T-helper 2 cell treated with Interferon-gamma antibody and Interleukin-4, amounts not matched to agents 5 μg/mL and 100 μg/mL, for 36 hours (primary cell): ENCODE data around the gene LIMCH1.

Experiments
- DNase-seq: peaks from one replicate; pipeline ENCODE4 v3.0.0; 2021; ENCODE audit warnings: low spot score
- H3K27ac Mint-ChIP-seq: one replicate; pipeline ENCODE4 v1.8.0; 2021; ENCODE audit warnings: mild to moderate bottlenecking, mixed read lengths
- H3K27me3 Mint-ChIP-seq: one replicate; pipeline ENCODE4 v1.8.0; 2021; ENCODE audit warnings: low read depth, mixed read lengths
- H3K36me3 Mint-ChIP-seq: one replicate; pipeline ENCODE4 v1.8.0; 2021; ENCODE audit warnings: low read depth, mixed read lengths
- H3K4me1 Mint-ChIP-seq: one replicate; pipeline ENCODE4 v1.8.0; 2021; ENCODE audit warnings: low read depth, mixed read lengths
- H3K4me3 Mint-ChIP-seq: one replicate; pipeline ENCODE4 v1.8.0; 2022; ENCODE audit warnings: mild to moderate bottlenecking, moderate library complexity, mixed read lengths
- H3K9me3 Mint-ChIP-seq: one replicate; pipeline ENCODE4 v1.8.0; 2021; ENCODE audit warnings: mixed read lengths

Gene LIMCH1

DNA sequence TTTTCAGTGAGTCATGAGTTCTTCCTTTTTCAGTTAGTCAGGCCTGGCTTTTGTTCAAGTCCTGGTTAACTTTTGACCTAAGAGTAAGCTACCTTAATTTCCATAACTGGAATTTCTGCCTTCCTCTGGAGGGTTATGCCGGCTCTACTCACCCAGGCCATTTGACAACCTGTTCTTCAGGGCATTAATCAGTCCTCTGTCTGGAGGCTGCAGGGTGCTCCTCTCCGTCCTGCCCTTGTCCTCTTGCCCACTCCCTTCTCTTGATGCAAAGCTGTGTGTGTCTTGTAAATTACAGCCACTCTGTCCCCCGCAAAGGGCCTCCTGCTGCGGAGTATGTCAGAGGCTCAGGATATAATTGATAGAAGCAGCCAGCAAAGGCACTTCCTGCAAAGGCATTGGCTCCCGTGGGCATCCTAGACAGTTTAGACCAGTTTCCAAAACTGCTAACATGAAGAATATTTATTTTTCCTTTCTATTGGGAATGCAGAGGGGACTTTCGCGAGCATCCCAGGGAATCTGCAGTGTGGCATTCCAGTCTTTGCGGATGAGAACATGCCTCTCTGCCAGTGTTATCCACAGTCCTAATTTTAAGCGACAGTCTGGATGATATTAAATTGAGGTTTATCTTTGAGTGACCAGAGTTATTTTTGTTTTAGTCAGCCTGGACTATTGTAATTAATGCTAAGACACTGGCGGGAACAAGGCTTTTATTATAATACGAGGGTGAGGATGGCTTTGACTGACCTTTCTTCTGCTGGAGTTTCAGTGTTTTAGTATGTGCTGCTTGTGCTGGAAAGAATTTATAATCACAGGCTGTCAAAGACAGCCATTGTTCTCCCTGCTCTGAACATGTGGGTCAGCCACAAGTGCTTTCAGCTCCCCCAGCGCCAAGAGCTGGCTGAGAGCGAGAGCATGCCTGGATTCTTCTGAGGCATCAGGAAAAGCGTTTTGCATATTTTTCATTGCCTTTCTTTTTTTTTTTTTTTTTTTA is 74.2 kb downstream of the LIMCH1 start:
- H3K9me3 Mint-ChIP-seq: no peaks in the 10 kb centered on the region
- H3K4me3 Mint-ChIP-seq: no peak overlapping the region
- no peaks in the 10 kb centered on the region for H3K4me1 Mint-ChIP-seq
- no peaks in the 10 kb centered on the region for H3K27me3 Mint-ChIP-seq
- no peak for DNase-seq
- H3K27ac Mint-ChIP-seq: no peak overlapping the region
- H3K36me3 Mint-ChIP-seq: no peaks in the 10 kb centered on the region

DNA sequence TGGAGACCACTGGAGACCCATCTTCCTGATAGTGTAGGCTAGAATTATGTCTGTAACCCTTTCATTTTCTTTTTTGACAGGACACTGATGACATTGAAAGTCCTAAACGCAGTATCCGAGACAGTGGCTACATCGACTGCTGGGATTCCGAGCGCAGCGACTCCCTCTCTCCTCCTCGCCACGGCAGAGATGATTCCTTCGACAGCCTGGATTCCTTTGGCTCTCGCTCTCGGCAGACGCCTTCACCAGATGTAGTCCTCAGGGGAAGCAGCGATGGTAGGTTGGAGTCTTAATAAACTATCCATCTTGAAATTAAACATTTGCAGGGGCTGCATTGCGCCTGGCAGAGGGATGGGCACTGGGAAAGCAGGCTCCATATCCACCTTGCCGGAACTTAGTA is 75.4 kb downstream of the LIMCH1 start:
- no peak for DNase-seq
- no peaks in the 10 kb centered on the region for H3K9me3 Mint-ChIP-seq
- no peaks in the 10 kb centered on the region for H3K27me3 Mint-ChIP-seq
- no peak overlapping the region for H3K4me3 Mint-ChIP-seq
- no peaks in the 10 kb centered on the region for H3K4me1 Mint-ChIP-seq
- H3K36me3 Mint-ChIP-seq: no peaks in the 10 kb centered on the region
- no peak overlapping the region for H3K27ac Mint-ChIP-seq

DNA sequence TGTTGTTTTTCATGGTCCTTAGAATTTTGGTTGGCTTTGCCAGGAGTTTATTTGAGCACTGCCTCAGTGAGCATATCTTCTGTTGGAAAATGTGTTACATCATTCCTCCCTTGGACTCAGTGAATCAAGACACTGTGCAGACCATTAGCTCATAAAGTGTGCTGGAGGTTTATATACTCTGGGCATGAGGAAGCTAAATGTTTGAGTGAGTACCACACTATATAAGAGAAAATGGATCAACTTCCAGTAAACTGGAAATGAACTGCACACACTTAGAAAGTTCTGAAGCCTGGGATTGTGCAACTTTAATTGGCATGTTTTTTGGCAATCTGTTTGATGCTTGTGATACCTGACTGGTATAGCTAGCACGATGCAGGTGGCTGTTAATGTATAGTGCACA is 75.9 kb downstream of the LIMCH1 start:
- DNase-seq: no peak
- Mint-ChIP-seq H3K4me1 (no peaks in the 10 kb centered on the region), H3K27ac (no peak overlapping the region), H3K9me3 (no peaks in the 10 kb centered on the region), H3K27me3 (no peaks in the 10 kb centered on the region), H3K36me3 (no peaks in the 10 kb centered on the region), H3K4me3 (no peak overlapping the region)

DNA sequence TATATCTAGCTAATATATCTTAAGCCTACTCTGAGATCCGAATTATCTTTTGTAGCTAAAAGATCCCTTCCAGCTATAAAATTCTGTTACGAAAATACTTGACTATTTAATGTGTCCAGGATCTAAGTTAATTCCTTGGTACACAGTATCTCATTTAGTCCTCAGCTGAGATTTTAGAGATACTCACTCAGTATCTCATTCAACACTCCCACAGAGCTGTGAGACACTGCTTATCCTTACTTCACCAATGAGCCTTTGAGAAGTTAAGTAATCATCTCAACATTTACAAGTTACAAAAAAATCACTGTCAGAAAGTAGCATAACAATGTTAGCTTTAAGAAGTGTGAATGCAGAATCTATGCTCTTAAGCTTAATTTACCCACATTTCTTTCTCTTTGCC is 76.6 kb downstream of the LIMCH1 start:
- Mint-ChIP-seq H3K4me1 (no peaks in the 10 kb centered on the region), H3K27ac (no peak overlapping the region), H3K36me3 (no peaks in the 10 kb centered on the region), H3K9me3 (no peaks in the 10 kb centered on the region), H3K4me3 (no peak overlapping the region), H3K27me3 (no peaks in the 10 kb centered on the region)
- no peak for DNase-seq

DNA sequence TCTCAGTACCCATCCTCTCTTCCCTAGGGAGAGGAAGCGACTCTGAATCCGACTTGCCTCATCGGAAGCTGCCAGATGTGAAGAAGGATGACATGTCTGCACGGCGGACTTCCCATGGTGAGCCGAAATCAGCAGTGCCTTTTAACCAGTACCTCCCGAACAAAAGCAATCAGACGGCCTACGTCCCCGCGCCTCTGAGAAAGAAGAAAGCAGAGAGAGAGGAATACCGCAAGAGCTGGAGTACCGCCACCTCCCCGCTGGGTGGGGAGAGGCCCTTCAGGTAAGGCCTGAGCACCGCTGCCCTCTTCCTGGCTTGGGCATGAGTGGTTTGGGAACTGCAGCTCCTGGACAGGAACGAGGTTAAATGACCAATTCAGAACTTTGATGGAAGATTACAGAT is 81.2 kb downstream of the LIMCH1 start:
- no peaks in the 10 kb centered on the region for H3K36me3 Mint-ChIP-seq
- no peaks in the 10 kb centered on the region for H3K27me3 Mint-ChIP-seq
- no peak overlapping the region for H3K4me3 Mint-ChIP-seq
- H3K27ac Mint-ChIP-seq: no peak overlapping the region
- DNase-seq: no peak
- H3K9me3 Mint-ChIP-seq: no peaks in the 10 kb centered on the region
- H3K4me1 Mint-ChIP-seq: no peaks in the 10 kb centered on the region

DNA sequence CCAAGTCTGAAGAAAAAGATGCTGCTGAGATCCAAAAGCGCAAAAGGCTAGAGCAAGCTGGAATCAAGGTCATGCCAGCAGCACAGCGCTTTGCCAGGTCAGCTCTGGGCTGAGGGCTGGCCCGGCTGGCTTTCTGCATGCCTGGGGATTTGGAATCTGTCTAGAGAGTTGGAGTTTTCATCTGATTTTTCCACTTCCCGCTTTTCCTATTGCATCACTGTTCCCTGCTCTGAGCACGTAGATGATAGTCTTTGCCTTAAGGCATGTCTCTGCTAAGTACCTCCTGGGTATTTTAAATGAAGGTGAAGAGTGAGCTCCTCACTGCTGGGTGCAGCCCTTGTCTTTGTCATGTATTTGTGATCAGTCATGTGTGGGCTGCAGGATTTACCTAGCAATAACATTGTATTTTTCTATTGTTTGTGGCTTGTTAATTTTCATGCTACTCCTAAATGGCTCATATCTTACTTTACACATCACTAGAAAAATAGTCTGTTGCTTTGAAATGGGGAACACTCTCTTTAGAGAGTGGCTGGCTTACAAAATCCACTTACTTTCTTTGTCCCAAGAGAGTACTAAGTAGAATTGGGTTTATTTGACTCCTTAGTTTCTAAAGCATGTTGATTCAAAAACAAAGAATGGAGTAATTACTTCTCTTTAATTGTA is 82.8 kb downstream of the LIMCH1 start:
- DNase-seq: no peak
- Mint-ChIP-seq H3K27ac (no peak overlapping the region), H3K9me3 (no peaks in the 10 kb centered on the region), H3K36me3 (no peaks in the 10 kb centered on the region), H3K4me3 (no peak overlapping the region), H3K4me1 (no peaks in the 10 kb centered on the region), H3K27me3 (no peaks in the 10 kb centered on the region)

DNA sequence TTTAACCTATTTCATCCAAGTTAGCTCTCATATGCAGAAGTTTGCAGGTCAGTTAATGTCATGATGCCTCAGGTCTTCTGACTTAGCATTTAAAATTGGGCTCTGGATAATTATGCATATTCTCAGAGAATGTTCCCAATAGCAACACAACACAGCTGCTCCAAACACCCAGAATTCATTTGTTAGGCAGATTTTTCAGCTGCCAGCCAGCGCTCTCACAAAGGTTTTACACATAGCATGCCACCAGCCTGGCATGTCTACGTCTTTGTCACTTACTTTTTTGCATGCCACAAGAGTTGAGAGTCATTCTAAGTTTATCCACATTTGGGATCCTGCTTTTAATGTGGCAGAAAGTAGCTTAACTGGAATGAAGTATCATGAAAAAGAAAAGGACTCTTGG is 84.8 kb downstream of the LIMCH1 start:
- H3K4me3 Mint-ChIP-seq: no peak overlapping the region
- no peak for DNase-seq
- H3K4me1 Mint-ChIP-seq: no peaks in the 10 kb centered on the region
- H3K9me3 Mint-ChIP-seq: no peaks in the 10 kb centered on the region
- no peak overlapping the region for H3K27ac Mint-ChIP-seq
- no peaks in the 10 kb centered on the region for H3K36me3 Mint-ChIP-seq
- no peaks in the 10 kb centered on the region for H3K27me3 Mint-ChIP-seq

DNA sequence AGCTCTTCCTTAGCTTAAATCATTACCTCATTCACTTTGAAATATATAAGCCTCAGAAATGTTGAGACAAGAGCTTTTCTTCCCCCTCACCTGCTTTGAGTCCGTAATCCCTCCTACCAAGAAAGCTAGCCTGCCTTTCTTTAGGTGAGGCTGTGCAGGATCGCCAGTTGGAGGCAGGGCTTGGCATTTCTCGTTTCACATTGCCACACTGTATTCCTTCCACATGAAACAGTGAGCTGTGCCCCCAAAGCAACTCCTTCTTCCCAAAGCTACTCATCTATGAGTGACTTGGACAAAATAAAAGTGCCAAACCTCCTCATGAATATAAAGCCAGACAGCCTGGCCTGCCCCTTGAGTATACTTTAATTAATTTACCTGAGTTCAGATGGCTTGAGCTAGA is 86.8 kb downstream of the LIMCH1 start:
- no peak for DNase-seq
- no peaks in the 10 kb centered on the region for H3K4me1 Mint-ChIP-seq
- no peak overlapping the region for H3K27ac Mint-ChIP-seq
- no peaks in the 10 kb centered on the region for H3K27me3 Mint-ChIP-seq
- H3K9me3 Mint-ChIP-seq: no peaks in the 10 kb centered on the region
- no peaks in the 10 kb centered on the region for H3K36me3 Mint-ChIP-seq
- H3K4me3 Mint-ChIP-seq: no peak overlapping the region

DNA sequence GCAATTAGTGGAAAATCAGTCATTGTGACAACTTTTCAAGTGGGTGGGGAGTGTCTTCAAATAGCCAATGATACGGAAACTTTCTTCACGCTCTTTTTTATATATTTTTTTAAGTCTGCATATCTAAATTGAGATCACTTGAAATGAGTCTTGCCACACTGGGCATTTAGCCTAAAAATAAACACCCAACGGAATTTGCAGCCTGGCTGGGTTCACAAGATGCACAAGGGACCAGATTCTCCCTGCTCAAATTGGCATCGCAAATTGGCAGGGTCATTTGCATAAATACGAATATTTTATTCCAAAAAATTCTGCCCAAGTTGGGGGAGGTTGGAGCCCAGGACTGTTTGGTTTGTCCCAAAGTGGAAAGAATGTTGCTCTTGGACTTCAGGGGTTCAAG is 87.6 kb downstream of the LIMCH1 start:
- DNase-seq: no peak
- H3K4me3 Mint-ChIP-seq: no peak overlapping the region
- H3K27me3 Mint-ChIP-seq: no peaks in the 10 kb centered on the region
- no peaks in the 10 kb centered on the region for H3K9me3 Mint-ChIP-seq
- no peaks in the 10 kb centered on the region for H3K4me1 Mint-ChIP-seq
- H3K27ac Mint-ChIP-seq: no peak overlapping the region
- H3K36me3 Mint-ChIP-seq: no peaks in the 10 kb centered on the region

DNA sequence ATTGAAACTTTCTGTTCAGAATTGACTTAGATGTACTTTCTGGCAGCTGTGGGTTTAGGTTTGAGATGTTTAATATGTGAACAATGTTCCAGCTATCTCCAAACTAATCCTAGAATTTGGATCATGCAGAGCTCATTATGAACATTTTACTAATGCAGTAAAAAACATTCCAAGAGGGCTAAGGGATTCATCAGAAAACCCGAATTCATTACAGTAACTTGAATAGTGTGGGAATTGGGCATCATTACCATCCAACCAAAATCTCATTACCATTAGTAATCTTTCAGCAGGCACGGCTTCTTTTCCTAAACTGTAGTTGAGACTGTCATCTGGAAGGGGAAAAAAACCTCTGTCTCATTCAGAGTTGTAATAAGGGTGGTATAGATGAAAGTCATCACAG is 91.0 kb downstream of the LIMCH1 start:
- Mint-ChIP-seq H3K27ac (no peak overlapping the region), H3K4me1 (no peaks in the 10 kb centered on the region), H3K27me3 (no peaks in the 10 kb centered on the region), H3K36me3 (no peaks in the 10 kb centered on the region), H3K9me3 (no peaks in the 10 kb centered on the region), H3K4me3 (no peak overlapping the region)
- no peak for DNase-seq

DNA sequence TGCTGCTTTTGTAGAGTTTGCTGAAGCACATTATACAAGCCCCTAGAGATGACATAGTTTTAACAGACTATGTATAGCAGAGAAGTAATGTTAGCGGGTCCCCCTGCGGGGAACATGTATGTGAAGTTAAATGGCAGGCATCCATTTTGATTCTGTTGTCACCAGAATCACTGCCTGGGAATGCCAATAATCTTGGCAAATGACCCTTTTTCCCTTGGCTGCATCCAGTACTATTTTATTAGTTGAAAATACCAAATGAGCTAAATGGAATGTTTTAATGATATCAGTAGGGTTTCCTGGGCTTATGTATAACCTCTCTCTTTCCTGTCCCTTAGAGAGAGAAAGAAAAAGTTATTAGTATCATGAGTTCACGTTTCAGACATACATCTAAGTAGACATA is 93.6 kb downstream of the LIMCH1 start:
- no peak for DNase-seq
- Mint-ChIP-seq H3K36me3 (no peaks in the 10 kb centered on the region), H3K9me3 (no peaks in the 10 kb centered on the region), H3K27me3 (no peaks in the 10 kb centered on the region), H3K4me1 (no peaks in the 10 kb centered on the region), H3K4me3 (no peak overlapping the region), H3K27ac (no peak overlapping the region)

DNA sequence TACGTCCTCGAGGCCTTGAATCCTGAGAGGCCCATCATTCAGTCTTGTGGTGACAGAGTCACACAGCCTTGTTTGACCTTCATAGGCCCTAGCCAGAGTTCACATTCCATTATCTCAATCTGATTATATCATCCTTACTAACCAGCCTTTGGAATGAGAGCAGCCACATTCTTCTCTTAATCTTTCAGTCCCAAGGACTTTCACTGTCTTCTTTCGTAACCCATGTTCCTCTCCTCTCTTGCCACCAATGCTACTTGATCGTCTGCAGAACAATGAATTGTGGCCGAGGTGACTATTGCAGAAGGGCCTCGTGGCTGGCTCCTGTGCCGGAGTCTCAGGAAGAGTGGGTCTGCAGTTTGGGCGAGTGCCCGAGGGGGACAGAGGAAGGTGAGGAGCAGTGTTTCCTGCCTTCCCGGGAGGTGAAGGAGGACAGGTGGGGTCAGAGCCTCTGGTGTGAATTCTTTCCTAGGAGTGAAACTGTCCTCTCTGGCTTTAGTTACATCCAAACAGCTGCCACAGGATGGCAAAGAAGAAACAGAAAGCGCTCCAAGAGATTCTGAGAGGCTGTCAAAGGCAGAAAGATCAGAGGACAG is 94.6 kb downstream of the LIMCH1 start:
- Mint-ChIP-seq H3K36me3 (no peaks in the 10 kb centered on the region), H3K4me3 (no peak overlapping the region), H3K27ac (no peak overlapping the region), H3K4me1 (no peaks in the 10 kb centered on the region), H3K9me3 (no peaks in the 10 kb centered on the region), H3K27me3 (no peaks in the 10 kb centered on the region)
- no peak for DNase-seq

DNA sequence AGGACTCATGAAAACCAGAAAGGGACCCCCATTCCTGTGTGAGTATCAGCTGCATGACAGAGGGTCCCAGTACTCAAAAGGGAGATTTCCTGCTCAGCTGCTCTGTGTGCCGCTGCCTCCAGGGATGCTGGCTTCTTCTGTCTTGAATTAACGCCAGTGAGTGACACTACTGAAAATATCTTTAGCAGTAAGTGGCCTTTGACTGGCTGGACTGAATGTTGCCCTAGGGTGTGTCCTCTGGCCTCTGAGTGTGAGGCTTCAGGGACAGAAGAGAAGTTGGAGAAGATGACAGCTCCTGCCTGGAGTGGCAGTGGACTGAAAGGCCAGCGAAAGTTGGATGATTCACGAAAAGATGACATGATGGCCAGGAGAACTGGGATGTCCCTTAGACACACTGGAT is 95.4 kb downstream of the LIMCH1 start:
- no peaks in the 10 kb centered on the region for H3K36me3 Mint-ChIP-seq
- no peaks in the 10 kb centered on the region for H3K27me3 Mint-ChIP-seq
- H3K4me1 Mint-ChIP-seq: no peaks in the 10 kb centered on the region
- H3K27ac Mint-ChIP-seq: no peak overlapping the region
- no peaks in the 10 kb centered on the region for H3K9me3 Mint-ChIP-seq
- DNase-seq: no peak
- no peak overlapping the region for H3K4me3 Mint-ChIP-seq

DNA sequence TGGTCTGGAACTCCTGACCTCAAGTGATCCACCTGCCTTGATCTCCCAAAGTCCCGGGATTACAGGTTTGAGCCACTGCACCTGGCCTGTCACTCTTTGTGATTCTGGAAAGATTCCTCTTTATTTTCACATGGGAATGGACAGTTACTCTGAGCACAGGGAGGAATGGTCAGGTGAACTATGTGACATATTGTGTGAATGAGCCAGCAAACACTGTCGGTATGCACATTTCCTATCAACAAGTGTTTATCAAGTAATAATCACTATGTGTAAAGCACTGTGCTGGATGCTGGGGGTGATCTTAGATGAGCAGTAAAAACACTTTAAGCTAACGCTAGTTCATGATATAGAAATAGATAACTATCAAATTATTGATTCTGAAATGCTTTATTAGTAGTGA is 97.5 kb downstream of the LIMCH1 start:
- H3K9me3 Mint-ChIP-seq: no peaks in the 10 kb centered on the region
- H3K27ac Mint-ChIP-seq: no peak overlapping the region
- H3K4me1 Mint-ChIP-seq: no peaks in the 10 kb centered on the region
- DNase-seq: no peak
- H3K27me3 Mint-ChIP-seq: no peaks in the 10 kb centered on the region
- no peaks in the 10 kb centered on the region for H3K36me3 Mint-ChIP-seq
- no peak overlapping the region for H3K4me3 Mint-ChIP-seq
